Neural progenitor cell (in vitro differentiated cells): ENCODE data around the gene RARRES2. TPM values are rescaled to one million over a fixed set of nuclear protein-coding genes. Genes with fewer than 3 reads are reported as not detected.

Experiments
- DNase-seq: peaks from one replicate; pipeline ENCODE4 v3.0.0-alpha.2; 2016; ENCODE audit warnings: low spot score
- H2AFZ ChIP-seq: fragments of 200-600 bp; sonication (generic); replicated peaks from 2 replicates; pipeline ENCODE4 v1.6.1; 2016; ENCODE audit warnings: antibody characterized with exemption
- H3F3A ChIP-seq: fragments of 200-600 bp; sonication (generic); 2 replicates; pipeline ENCODE4 v1.6.1; 2016; ENCODE audit warnings: antibody characterized with exemption, low read depth
- H3K27ac ChIP-seq: fragments of 200-600 bp; sonication (generic); 2 replicates; pipeline ENCODE4 v1.5.1; 2016; ENCODE audit warnings: mild to moderate bottlenecking
- H3K27me3 ChIP-seq: fragments of 200-600 bp; sonication (generic); 2 replicates; pipeline ENCODE4 v1.6.1; 2016; ENCODE audit warnings: mild to moderate bottlenecking, moderate library complexity
- H3K36me3 ChIP-seq: fragments of 200-600 bp; sonication (generic); 2 replicates; pipeline ENCODE4 v1.5.1; 2016
- H3K4me1 ChIP-seq: fragments of 200-600 bp; sonication (generic); 2 replicates; pipeline ENCODE4 v1.6.1; 2016; ENCODE audit warnings: mixed run types
- H3K4me2 ChIP-seq: fragments of 200-600 bp; sonication (generic); 2 replicates; pipeline ENCODE4 v1.6.1; 2016
- H3K4me3 ChIP-seq: fragments of 200-600 bp; sonication (generic); 2 replicates; pipeline ENCODE4 v1.5.1; 2016
- H3K79me2 ChIP-seq: fragments of 200-600 bp; sonication (generic); 2 replicates; pipeline ENCODE4 v1.6.1; 2016; ENCODE audit warnings: low read depth
- H3K9ac ChIP-seq: fragments of 200-600 bp; sonication (generic); 2 replicates; pipeline ENCODE4 v1.6.1; 2016
- H3K9me3 ChIP-seq: fragments of 200-600 bp; sonication (generic); 2 replicates; pipeline ENCODE4 v1.5.1; 2016; ENCODE audit warnings: low read depth
- H4K20me1 ChIP-seq: fragments of 200-600 bp; sonication (generic); 2 replicates; pipeline ENCODE4 v1.6.1; 2016; ENCODE audit warnings: low read depth
- H3K27ac Mint-ChIP-seq: 3 replicates; pipeline ENCODE4 v1.8.0; 2021; ENCODE audit warnings: mixed read lengths
- H3K27me3 Mint-ChIP-seq: 2 replicates; pipeline ENCODE4 v1.8.0; 2022; ENCODE audit warnings: low read depth, mild to moderate bottlenecking, inconsistent platforms, moderate library complexity, mixed read lengths; ENCODE audit not compliant: insufficient read depth
- H3K36me3 Mint-ChIP-seq: 3 replicates; pipeline ENCODE4 v1.8.0; 2021; ENCODE audit warnings: mixed read lengths
- H3K4me1 Mint-ChIP-seq: 3 replicates; pipeline ENCODE4 v1.8.0; 2021; ENCODE audit warnings: mixed read lengths
- H3K4me3 Mint-ChIP-seq: 3 replicates; pipeline ENCODE4 v1.8.0; 2021; ENCODE audit warnings: mild to moderate bottlenecking, moderate library complexity, mixed read lengths
- H3K9me3 Mint-ChIP-seq: 3 replicates; pipeline ENCODE4 v1.8.0; 2020; ENCODE audit warnings: mixed read lengths
- EZH2 ChIP-seq: fragments of 200-600 bp; sonication (generic); IDR thresholded peaks from 2 replicates; pipeline ENCODE4 v1.6.1; 2017; ENCODE audit warnings: antibody characterized with exemption, mild to moderate bottlenecking, moderate library complexity
- EZH2phosphoT487 ChIP-seq: fragments of 200-600 bp; sonication (generic); IDR thresholded peaks from 2 replicates; pipeline ENCODE4 v1.6.1; 2017; ENCODE audit warnings: antibody characterized with exemption
- total RNA-seq: library from RNA; depleted of rRNA; stranded (reverse); fragments of >200 nt; gene quantifications from 2 replicates; pipeline ENCODE4 v1.2.3, GENCODE V29; 2015; ENCODE audit warnings: low replicate concordance
- TF ChIP-seq, protein P1 (sequence below): fragments of 200-600 bp; sonication (generic); IDR thresholded peaks from 2 replicates; pipeline ENCODE4 v1.5.1; 2017; ENCODE audit warnings: antibody characterized with exemption, mild to moderate bottlenecking

The RARRES2 gene
- total RNA-seq, 1 donor from 2014 or later: 0.19 TPM

GRCh38 chr7:150377635-150378034 is 36.2 kb upstream of the RARRES2 start:
- H3K27me3 ChIP-seq: no peaks in the 10 kb centered on the region
- no peak for DNase-seq
- H3K4me3 ChIP-seq: no peak overlapping the region
- no peaks in the 10 kb centered on the region for H3K9me3 ChIP-seq
- Mint-ChIP-seq H3K4me3 (peak overlapping the region; percentile 84), H3K4me1 (peaks cover 73% of the 10 kb centered on the region), H3K36me3 (peaks cover 22% of the 10 kb centered on the region), H3K27ac (peak overlapping the region; percentile 86), H3K9me3 (no peaks in the 10 kb centered on the region), H3K27me3 (peaks cover 21% of the 10 kb centered on the region)
- no peak overlapping the region for H3K9ac ChIP-seq
- H3K4me1 ChIP-seq: peaks cover 30% of the 10 kb centered on the region
- peaks cover 51% of the 10 kb centered on the region for H3F3A ChIP-seq
- H2AFZ ChIP-seq: no peak overlapping the region
- peaks cover 58% of the 10 kb centered on the region for H4K20me1 ChIP-seq
- H3K4me2 ChIP-seq: peak overlapping the region; percentile 74
- H3K27ac ChIP-seq: peak overlapping the region; percentile 93
- TF ChIP-seq, protein P1, sequence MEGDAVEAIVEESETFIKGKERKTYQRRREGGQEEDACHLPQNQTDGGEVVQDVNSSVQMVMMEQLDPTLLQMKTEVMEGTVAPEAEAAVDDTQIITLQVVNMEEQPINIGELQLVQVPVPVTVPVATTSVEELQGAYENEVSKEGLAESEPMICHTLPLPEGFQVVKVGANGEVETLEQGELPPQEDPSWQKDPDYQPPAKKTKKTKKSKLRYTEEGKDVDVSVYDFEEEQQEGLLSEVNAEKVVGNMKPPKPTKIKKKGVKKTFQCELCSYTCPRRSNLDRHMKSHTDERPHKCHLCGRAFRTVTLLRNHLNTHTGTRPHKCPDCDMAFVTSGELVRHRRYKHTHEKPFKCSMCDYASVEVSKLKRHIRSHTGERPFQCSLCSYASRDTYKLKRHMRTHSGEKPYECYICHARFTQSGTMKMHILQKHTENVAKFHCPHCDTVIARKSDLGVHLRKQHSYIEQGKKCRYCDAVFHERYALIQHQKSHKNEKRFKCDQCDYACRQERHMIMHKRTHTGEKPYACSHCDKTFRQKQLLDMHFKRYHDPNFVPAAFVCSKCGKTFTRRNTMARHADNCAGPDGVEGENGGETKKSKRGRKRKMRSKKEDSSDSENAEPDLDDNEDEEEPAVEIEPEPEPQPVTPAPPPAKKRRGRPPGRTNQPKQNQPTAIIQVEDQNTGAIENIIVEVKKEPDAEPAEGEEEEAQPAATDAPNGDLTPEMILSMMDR: no peak
- TF ChIP-seq EZH2 (no peak), EZH2phosphoT487 (no peak)
- H3K79me2 ChIP-seq: peaks cover 50% of the 10 kb centered on the region
- no peaks in the 10 kb centered on the region for H3K36me3 ChIP-seq

DNA sequence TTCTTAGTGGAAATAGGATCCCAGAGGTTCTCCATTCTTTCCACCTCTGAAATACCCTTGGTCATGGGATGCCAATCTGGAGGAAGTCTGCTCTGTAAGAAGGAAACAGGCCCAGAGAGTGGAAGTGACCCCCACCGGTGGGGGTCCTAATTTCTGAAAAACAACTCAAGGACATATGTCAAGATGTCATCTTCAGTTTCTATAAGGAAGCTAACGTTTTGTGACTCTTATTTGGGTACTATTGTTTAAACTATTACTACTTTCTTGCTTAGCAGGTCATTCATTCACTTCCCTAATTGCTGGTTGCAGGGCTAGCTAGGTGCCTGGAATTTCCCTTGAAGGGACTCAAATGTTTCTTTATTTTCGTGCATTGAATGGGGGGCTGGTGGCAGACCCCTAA is 35.8 kb upstream of the RARRES2 start:
- peak overlapping the region; percentile 84 for H3K4me3 Mint-ChIP-seq
- Histone ChIP-seq H3K79me2 (peaks cover 50% of the 10 kb centered on the region), H3F3A (peaks cover 46% of the 10 kb centered on the region), H3K4me1 (peaks cover 26% of the 10 kb centered on the region), H3K27ac (no peak overlapping the region), H3K4me2 (no peak overlapping the region), H3K4me3 (no peak overlapping the region), H3K9ac (no peak overlapping the region), H2AFZ (no peak overlapping the region), H4K20me1 (peaks cover 53% of the 10 kb centered on the region), H3K9me3 (no peaks in the 10 kb centered on the region), H3K36me3 (no peaks in the 10 kb centered on the region), H3K27me3 (no peaks in the 10 kb centered on the region)
- H3K27me3 Mint-ChIP-seq: peaks cover 18% of the 10 kb centered on the region
- H3K36me3 Mint-ChIP-seq: peaks cover 22% of the 10 kb centered on the region
- TF ChIP-seq, protein P1: no peak
- TF ChIP-seq EZH2phosphoT487 (no peak), EZH2 (no peak)
- H3K27ac Mint-ChIP-seq: no peak overlapping the region
- DNase-seq: peak; percentile 2
- H3K9me3 Mint-ChIP-seq: no peaks in the 10 kb centered on the region
- peaks cover 71% of the 10 kb centered on the region for H3K4me1 Mint-ChIP-seq

DNA sequence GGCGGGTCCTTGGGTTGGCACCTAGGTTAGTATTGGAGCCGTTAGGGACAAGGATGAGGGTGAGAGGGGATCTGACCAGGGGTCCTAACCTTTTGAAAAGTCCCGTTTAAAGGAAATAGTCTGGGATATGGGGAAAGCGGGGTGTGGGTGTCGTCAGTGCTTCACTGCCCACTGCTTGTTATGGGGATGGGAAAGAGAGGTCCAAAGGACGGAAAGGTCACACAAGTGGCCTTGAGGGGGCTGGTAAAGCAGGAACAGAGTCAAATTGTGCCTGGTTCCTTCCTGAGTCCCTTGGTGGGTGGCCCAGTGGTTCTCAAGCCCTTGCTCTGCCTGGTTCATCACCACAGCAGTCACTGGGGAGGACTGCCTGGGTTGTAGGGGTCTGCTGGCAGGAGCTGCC is 35.1 kb upstream of the RARRES2 start:
- Mint-ChIP-seq H3K4me3 (peak overlapping the region; percentile 42), H3K4me1 (peaks cover 64% of the 10 kb centered on the region), H3K9me3 (no peaks in the 10 kb centered on the region), H3K27ac (no peak overlapping the region), H3K36me3 (peaks cover 22% of the 10 kb centered on the region), H3K27me3 (peaks cover 18% of the 10 kb centered on the region)
- Histone ChIP-seq H3K79me2 (peaks cover 50% of the 10 kb centered on the region), H3F3A (peaks cover 43% of the 10 kb centered on the region), H3K27ac (no peak overlapping the region), H3K9me3 (no peaks in the 10 kb centered on the region), H3K27me3 (no peaks in the 10 kb centered on the region), H2AFZ (no peak overlapping the region), H3K4me2 (no peak overlapping the region), H4K20me1 (peaks cover 47% of the 10 kb centered on the region), H3K4me1 (peaks cover 21% of the 10 kb centered on the region), H3K36me3 (no peaks in the 10 kb centered on the region), H3K9ac (no peak overlapping the region), H3K4me3 (no peak overlapping the region)
- peak; percentile 4 for DNase-seq
- TF ChIP-seq, protein P1: no peak
- TF ChIP-seq EZH2 (no peak), EZH2phosphoT487 (no peak)
